ENCODE data around the gene TTYH3.

- TF ChIP-seq REST (IDR thresholded peaks at IDR 0.05; ENCODE audit: low read depth) (no peak), CEBPB (IDR thresholded peaks at IDR 0.05) (no peak), RAD21 (IDR thresholded peaks at IDR 0.05; ENCODE audit: low read depth) (no peak), USF1 (IDR thresholded peaks at IDR 0.05) (no peak), TCF12 (IDR thresholded peaks at IDR 0.05; ENCODE audit: low read depth) (no peak), FOXM1 (IDR thresholded peaks at IDR 0.05; ENCODE audit: borderline replicate concordance, low read depth) (no peak), ZBTB7A (IDR thresholded peaks at IDR 0.05; ENCODE audit: low read depth) (no peak), EP300 (IDR thresholded peaks at IDR 0.05; ENCODE audit: borderline replicate concordance) (no peak), YY1 (IDR thresholded peaks at IDR 0.05; ENCODE audit: low read depth) (no peak), NFIC (IDR thresholded peaks at IDR 0.05) (no peak)
These were observed 75.7 kb downstream of the TTYH3 start for GRCh38 chr7:2707481-2707880.
